GM18873 (cell line): Measurements from ENCODE around the gene LIMS1.
"Not testable (repeated sequence)": the region's sequence is repeated elsewhere in the genome, so short reads cannot be mapped to it uniquely, and the experiment has no call there.

Experiments
- ATAC-seq: cut with Tn5 transposase; IDR thresholded peaks from one replicate; pipeline ENCODE4 v1.9.1; 2021; ENCODE audit warnings: mild to moderate bottlenecking, moderate library complexity, moderate number of reproducible peaks; ENCODE audit not compliant: unreplicated experiment, low FRiP score

LIMS1 gene

GRCh38 chr2:108701806-108702205, 167.5 kb downstream of the LIMS1 start:
- ATAC-seq: no peak

GRCh38 chr2:108704871-108705270, 170.6 kb downstream of the LIMS1 start:
- no peak for ATAC-seq

DNA sequence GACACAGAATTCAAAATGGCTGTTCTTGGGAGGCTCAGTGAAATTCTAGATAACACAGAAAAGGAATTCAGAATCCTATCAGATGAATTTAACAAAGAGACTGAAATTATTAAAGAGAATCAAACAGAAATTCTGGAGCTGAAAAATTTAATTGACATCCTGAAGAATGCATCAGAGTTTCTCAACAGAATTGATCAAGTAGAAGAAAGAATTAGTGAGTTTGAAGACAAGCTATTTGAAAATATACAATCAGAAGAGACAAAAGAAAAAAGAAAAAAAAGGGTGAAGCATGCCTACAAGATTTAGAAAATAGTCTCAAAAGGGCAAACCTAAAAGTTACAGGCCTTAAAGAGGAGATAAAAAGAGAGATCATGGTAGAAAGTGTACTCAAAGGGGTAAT, 173.0 kb downstream of the LIMS1 start:
- no peak for ATAC-seq

DNA sequence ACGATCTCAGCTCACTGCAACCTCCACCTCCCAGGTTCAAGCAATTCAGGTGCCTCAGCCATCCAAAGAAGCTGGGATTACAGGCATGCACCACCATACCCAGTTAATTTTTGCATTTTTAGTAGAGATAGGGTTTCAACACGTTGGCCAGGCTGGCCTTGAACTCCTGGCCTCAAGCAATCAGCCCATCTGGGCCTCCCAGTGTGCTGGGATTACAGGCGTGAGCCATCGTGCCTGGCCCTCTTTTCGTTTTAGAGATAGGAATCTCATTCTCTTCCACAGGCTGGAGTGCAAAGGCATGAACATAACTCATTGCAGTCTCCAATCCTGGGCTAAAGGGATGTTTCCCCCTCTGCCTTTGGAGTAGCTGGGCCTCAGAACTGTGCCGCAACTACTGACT, 182.7 kb downstream of the LIMS1 start:
- not testable (repeated sequence) for ATAC-seq

DNA sequence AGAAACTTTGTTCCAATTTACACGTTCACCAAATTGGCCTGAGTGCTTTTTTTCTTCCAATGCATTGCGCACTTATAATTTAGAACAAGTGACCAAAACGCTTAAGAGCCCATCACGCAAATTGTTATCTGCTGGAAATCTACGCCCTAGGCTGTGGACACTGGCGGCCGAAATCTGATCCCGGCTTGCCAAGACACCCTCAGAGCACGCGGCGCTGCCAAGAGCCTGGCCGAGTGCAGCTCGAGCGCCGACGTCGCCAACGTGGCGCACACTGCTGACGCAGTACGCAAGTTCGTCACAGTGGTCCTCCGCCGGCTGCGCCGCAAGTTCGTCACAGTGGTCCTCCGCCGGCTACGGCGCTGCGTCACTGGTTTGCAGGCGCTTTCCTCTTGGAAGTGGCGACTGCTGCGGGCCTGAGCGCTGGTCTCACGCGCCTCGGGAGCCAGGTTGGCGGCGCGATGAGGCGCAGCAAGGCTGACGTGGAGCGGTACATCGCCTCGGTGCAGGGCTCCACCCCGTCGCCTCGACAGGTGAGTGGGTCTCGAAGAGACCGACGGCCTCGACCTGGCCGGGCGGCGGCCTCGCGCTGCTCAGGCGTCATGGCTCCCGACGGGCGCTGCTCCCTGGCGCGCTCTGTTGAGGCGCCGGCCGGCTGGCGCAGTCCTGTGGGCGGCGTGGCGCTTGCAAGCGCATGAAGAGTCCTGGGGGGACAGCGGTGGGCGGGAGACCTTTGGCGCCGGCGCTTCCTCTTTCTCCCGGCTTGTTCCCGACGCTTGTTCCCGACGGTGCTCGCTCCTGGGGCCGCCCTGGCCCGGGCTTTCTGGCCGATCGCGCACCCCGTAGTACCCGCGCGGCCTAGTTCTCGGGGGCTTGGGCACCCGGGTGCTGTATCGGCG, 185.1 kb downstream of the LIMS1 start, which contains the start of gene RANBP2:
Gene RANBP2 (plus strand): TSS at position 334 of the 896 bp plus-strand sequence. CDS start 125 bp downstream, at position 459.
- peak; percentile 99 for ATAC-seq

GRCh38 chr2:108726048-108726447, 191.8 kb downstream of the LIMS1 start:
- ATAC-seq: not testable (repeated sequence)

GRCh38 chr2:108734656-108735055, 200.4 kb downstream of the LIMS1 start:
- not testable (repeated sequence) for ATAC-seq
